ENCODE measurements around the gene KLHL30.
"Not testable (repeated sequence)": the region's sequence is repeated elsewhere in the genome, so short reads cannot be mapped to it uniquely, and the experiment has no call there.

Gene KLHL30

GRCh38 chr2:238162846-238163441 lies 24.5 kb downstream of the KLHL30 start:
- DNase-seq (ENCODE audit: low read depth), result no peak

- DNase-seq (ENCODE audit: low read depth), result no peak
These were observed 25.2 kb downstream of the KLHL30 start for GRCh38 chr2:238163481-238164198.

GRCh38 chr2:238164906-238165287 lies 26.4 kb downstream of the KLHL30 start:
- no peak for DNase-seq (ENCODE audit: low read depth)

- no peak for DNase-seq (ENCODE audit: low read depth)
These were observed 26.9 kb downstream of the KLHL30 start for GRCh38 chr2:238165288-238165921.

- no peak for DNase-seq (ENCODE audit: low read depth)
These were observed 28.2 kb downstream of the KLHL30 start for GRCh38 chr2:238166391-238167343.

- DNase-seq (ENCODE audit: low read depth), result no peak
These were observed 28.9 kb downstream of the KLHL30 start for GRCh38 chr2:238167344-238167715.

- DNase-seq (ENCODE audit: low read depth), result no peak
These were observed 29.3 kb downstream of the KLHL30 start for GRCh38 chr2:238167761-238168160.

- no peak for DNase-seq (ENCODE audit: low read depth)
These were observed 30.0 kb downstream of the KLHL30 start for GRCh38 chr2:238168196-238169047.

GRCh38 chr2:238169048-238169707 lies 30.7 kb downstream of the KLHL30 start:
- DNase-seq (ENCODE audit: low read depth), result no peak

GRCh38 chr2:238169708-238170251 lies 31.3 kb downstream of the KLHL30 start:
- DNase-seq (ENCODE audit: low read depth), result no peak

- DNase-seq (ENCODE audit: low read depth), result no peak
These were observed 32.1 kb downstream of the KLHL30 start for GRCh38 chr2:238170386-238171071.

- not testable (repeated sequence) for DNase-seq (ENCODE audit: low read depth)
These were observed 32.6 kb downstream of the KLHL30 start for GRCh38 chr2:238171072-238171431.

- no peak for DNase-seq (ENCODE audit: low read depth)
These were observed 33.2 kb downstream of the KLHL30 start for GRCh38 chr2:238171575-238172187.

GRCh38 chr2:238172439-238172838 lies 34.0 kb downstream of the KLHL30 start:
- no peak for DNase-seq (ENCODE audit: low read depth)

GRCh38 chr2:238173692-238174091 lies 35.2 kb downstream of the KLHL30 start:
- no peak for DNase-seq (ENCODE audit: low read depth)

- no peak for DNase-seq (ENCODE audit: low read depth)
These were observed 35.8 kb downstream of the KLHL30 start for GRCh38 chr2:238174291-238174690.

GRCh38 chr2:238174701-238175100 lies 36.2 kb downstream of the KLHL30 start:
- DNase-seq (ENCODE audit: low read depth), result no peak

GRCh38 chr2:238176613-238177012 lies 38.1 kb downstream of the KLHL30 start:
- no peak for DNase-seq (ENCODE audit: low read depth)

GRCh38 chr2:238180554-238180953 lies 42.1 kb downstream of the KLHL30 start:
- no peak for DNase-seq (ENCODE audit: low read depth)

GRCh38 chr2:238182362-238182761 lies 43.9 kb downstream of the KLHL30 start:
- no peak for DNase-seq (ENCODE audit: low read depth)
